ENCODE results near the gene NPEPPS.

NPEPPS gene

DNA sequence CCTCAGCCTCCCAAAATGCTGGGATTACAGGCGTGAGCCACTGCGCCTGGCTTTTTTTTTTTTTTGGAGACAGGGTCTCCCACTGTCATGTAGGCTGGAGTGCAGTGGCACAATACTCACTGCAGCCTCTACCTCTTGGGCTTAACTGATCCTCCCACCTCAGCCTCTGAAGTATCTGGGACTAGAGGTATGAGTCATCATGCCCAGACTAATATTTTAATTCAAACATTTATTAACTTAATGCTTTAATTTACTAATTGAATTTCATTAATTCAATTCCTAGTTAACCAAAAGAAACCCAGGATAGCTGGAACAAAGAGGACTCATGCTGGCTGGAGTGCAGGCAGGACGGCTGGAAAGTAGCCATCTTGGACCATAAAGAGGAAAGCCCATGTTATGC is 104.8 kb downstream of the NPEPPS start:
- no peak for TF ChIP-seq ZFX (IDR thresholded peaks at IDR 0.05)
- TF ChIP-seq, protein P1, sequence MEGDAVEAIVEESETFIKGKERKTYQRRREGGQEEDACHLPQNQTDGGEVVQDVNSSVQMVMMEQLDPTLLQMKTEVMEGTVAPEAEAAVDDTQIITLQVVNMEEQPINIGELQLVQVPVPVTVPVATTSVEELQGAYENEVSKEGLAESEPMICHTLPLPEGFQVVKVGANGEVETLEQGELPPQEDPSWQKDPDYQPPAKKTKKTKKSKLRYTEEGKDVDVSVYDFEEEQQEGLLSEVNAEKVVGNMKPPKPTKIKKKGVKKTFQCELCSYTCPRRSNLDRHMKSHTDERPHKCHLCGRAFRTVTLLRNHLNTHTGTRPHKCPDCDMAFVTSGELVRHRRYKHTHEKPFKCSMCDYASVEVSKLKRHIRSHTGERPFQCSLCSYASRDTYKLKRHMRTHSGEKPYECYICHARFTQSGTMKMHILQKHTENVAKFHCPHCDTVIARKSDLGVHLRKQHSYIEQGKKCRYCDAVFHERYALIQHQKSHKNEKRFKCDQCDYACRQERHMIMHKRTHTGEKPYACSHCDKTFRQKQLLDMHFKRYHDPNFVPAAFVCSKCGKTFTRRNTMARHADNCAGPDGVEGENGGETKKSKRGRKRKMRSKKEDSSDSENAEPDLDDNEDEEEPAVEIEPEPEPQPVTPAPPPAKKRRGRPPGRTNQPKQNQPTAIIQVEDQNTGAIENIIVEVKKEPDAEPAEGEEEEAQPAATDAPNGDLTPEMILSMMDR (conservative IDR thresholded peaks at IDR 0.05), result no peak
- H3K27ac ChIP-seq, result no peak overlapping the region

DNA sequence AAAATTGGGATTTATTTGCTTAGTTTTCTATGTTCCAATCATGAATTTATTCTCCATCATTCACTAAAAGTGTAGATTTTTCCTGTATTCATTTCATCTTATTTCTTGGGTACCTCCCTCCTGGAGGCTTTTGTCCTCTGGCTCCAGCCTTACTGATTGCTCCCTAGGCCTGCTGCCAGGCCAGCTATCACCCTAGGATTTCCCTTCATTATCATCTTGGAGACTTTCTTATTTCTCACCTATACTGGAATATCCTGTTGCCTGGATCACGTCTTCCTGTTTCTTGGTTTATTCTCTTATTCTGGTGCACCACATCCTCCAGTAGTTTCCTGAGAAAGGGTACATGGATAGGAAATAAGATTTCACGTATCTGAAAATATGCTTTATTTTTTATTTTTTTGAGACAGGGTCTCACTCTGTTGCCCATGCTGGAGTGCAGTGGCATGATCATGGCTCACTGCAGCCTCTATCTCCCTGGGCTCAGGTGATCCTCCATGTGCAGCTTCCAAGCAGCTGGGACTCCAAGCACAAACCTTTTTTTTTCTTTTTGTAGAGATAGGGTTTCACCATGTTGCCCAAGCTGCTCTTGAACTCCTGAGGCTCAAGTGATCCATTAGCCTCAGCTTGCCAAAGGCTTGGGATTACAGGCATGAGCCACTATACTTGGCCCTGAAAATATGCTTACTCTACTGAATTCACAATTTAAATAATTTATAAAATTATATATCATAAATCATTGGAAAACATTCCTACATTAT is 105.5 kb downstream of the NPEPPS start:
- TF ChIP-seq ZFX (IDR thresholded peaks at IDR 0.05), result no peak
- TF ChIP-seq, protein P1 (conservative IDR thresholded peaks at IDR 0.05), result no peak

DNA sequence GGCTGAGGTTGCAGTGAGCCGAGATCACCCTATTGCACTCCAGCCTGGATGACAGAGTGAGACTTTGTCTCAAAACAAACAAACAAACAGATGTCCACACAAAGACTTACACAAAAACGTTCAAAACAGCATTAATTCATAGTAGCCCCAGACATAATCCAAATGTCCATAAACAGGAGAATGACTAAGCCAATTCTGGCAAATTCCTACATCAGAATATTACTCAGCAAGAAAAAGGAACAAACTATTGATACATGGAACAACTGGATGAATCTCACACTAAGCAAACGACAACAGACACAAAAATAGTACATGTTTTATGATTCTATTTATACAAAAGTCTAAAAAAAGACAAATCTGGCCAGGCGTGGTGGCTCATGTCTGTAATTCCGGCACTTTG is 108.0 kb downstream of the NPEPPS start:
- no peak overlapping the region for H3K27ac ChIP-seq
- TF ChIP-seq, protein P1 (conservative IDR thresholded peaks at IDR 0.05), result no peak
- no peak for TF ChIP-seq ZFX (IDR thresholded peaks at IDR 0.05)

More for the DNA sequence above, 105.5 kb downstream of the NPEPPS start:
- H3K27ac ChIP-seq, result no peak overlapping the region

DNA sequence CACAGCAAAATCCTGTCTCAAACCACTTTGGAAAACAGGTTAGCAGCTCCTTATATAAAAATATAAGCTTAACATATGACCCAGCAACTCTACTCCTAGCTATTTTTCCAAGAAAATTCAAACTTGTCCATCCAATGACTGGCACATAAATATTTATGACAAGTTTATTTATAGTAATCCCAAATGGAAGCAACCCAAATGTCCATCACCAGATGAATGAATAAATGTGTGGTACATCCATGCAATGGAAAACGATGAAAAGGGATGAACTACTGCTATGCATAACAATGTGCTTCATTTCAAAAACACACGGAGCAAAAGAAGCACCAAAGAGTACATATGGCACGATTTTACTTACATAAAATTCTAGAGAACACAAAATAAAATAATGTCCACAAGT is 109.2 kb downstream of the NPEPPS start:
- TF ChIP-seq, protein P1 (conservative IDR thresholded peaks at IDR 0.05), result no peak
- TF ChIP-seq ZFX (IDR thresholded peaks at IDR 0.05), result no peak
- H3K27ac ChIP-seq, result no peak overlapping the region

DNA sequence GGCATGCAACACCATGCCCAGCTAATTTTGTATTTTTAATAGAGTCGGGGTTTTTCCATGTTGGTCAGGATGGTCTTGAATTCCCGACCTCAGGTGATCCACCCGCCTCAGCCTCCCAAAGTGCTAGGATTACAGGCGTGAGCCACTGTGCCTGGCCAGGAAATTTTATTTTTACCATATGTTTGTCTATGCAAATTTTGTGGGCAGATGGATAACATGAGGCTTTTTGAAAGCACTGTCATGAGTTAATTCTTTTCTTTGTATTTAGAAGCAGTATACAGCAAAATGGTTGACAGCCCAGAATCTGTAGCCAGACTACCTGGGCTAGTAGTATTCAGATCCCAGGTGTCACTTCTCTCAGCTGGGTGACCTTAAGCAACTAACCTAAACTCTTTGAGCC is 110.3 kb downstream of the NPEPPS start:
- no peak overlapping the region for H3K27ac ChIP-seq

DNA sequence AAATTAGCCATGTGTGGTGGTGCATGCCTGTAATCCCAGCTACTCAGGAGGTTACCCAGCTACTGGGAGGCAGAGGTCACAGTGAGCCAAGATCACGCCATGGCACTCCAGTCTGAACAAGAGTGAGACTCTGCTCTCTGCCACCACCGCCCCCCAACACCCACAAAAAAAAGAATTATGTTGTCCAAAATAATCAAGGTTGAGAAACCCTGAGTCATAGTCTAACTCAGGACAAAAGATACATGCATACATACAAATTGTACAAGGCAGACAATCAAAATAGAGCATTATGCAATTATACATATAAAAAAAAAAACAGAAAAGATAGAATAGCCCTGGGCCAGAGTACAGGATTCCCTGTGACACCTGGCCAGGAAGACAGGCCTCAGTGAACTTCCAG is 112.2 kb downstream of the NPEPPS start:
- TF ChIP-seq ZFX (IDR thresholded peaks at IDR 0.05), result no peak
- TF ChIP-seq, protein P1 (conservative IDR thresholded peaks at IDR 0.05), result no peak
- no peak overlapping the region for H3K27ac ChIP-seq

More for the DNA sequence above, 110.3 kb downstream of the NPEPPS start:
- TF ChIP-seq, protein P1 (conservative IDR thresholded peaks at IDR 0.05), result no peak
- TF ChIP-seq ZFX (IDR thresholded peaks at IDR 0.05), result no peak

DNA sequence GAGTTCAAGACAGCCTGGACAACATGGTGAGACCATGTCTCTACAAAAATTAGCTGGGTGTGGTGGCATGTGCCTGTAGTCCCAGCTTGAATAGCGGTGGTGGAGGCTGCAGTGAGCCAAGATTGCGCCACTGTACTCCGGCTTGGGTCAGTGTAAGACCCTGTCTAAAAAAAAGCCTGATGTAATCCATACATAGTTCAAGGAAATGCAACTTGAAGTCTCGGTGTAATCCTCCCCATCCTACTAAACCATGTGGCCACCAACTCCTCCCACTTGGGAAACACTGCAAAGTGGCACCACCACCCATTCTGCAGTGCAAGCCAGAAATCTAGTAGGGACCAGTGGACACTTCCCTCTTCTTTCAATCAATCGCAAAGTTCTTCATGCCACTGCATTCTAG is 113.4 kb downstream of the NPEPPS start:
- no peak overlapping the region for H3K27ac ChIP-seq
- TF ChIP-seq, protein P1 (conservative IDR thresholded peaks at IDR 0.05), result no peak
- TF ChIP-seq ZFX (IDR thresholded peaks at IDR 0.05), result no peak
